ENCODE results near the gene PADI4. TPM values are rescaled to one million over a fixed set of nuclear protein-coding genes. Genes with fewer than 3 reads are reported as not detected.

PADI4 gene
- total RNA-seq, 2 donors from 2014 or later, result 0.79 to 1.9 TPM

DNA sequence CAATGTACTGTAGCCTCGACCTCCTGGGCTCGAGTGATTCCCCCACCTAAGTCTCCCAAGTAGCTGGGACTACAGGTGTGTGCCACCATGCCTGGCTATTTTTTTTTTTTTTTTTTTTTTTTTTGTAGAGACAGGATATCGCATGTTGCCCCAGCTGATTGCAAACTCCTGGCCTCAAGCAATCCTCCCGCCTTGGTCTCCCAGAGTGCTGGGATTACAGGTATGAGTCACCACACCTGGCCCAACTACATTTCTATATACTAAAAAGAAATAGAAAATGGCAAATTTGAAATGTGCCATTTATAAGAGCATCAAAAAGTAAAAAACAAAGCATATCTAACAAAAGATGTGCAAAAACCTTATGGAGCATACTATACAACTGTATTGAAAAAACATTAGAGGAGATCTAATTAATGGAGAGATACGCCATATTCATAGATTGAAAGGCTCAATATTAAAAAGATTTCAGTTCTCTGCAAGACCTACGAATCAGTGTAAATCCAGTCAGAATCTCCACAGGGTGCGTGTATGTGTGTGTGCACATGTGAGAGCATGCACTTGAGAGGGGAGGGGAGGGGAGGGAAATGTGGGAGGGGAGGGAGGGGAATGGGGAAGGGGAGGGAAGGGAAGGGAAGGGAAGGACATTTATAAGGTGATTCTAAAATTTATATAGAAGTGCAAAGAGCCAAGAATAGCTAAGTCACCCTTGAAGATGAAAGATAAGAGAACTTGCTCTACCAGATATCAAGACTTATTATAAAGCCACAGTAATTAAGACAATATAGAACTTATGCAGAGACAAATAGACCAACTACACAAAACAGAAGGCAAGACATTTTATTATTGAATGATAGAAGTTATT lies 15.5 kb upstream of the PADI4 start:
- H3K9me3 Mint-ChIP-seq, result no peaks in the 10 kb centered on the region
- ATAC-seq (replicated peaks in 1 of 2) (no peak), DNase-seq (no peak)
- peaks cover 21% of the 10 kb centered on the region for H3K27me3 Mint-ChIP-seq (ENCODE audit: low read depth)
- H3K4me1 Mint-ChIP-seq (ENCODE audit: low read depth), result no peaks in the 10 kb centered on the region
- H3K36me3 Mint-ChIP-seq (ENCODE audit: insufficient read depth in 2 of 2), result no peaks in the 10 kb centered on the region
- H3K4me3 Mint-ChIP-seq, result no peak overlapping the region
- H3K27ac Mint-ChIP-seq, result no peak overlapping the region

DNA sequence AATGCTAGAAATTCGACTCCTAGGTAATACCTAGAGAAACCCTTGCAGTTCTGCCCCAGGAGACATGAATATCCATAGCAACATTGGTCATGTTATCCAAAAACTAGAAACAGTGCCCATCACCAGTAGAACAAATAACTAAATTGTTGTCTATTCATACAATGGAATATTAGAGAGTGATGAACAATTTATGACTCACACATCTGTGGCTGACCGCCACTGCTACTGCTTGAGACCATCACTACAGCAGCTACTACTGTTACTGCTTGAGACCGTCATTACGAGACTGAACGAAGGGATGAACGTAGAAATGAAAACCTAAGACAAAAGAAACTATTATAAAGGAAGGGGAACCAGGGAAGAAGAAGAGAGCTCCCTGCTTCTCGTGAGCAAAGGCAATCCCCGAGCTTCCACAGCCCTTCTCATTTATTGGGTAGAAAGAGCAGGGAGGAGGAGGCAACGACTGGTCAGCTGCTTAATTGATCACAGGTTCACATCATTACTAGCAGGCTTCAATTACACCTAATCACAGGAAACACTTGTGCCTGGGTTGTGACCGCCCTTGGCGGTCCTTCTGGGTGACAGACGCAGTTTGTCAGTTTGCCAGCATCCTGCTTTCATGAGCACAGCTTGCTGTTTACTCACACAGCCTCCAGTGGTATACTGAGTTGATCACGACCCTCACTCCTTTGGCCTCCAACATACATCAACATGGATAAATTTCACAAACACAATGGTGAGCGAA lies 14.1 kb upstream of the PADI4 start:
- H3K27ac Mint-ChIP-seq, result no peak overlapping the region
- H3K27me3 Mint-ChIP-seq (ENCODE audit: low read depth), result peaks cover 21% of the 10 kb centered on the region
- no peak overlapping the region for H3K4me3 Mint-ChIP-seq
- H3K4me1 Mint-ChIP-seq (ENCODE audit: low read depth), result no peaks in the 10 kb centered on the region
- DNase-seq (no peak), ATAC-seq (replicated peaks in 1 of 2) (no peak)
- H3K9me3 Mint-ChIP-seq, result peaks cover 0 to 2% of the 10 kb centered on the region in 2 donors
- no peaks in the 10 kb centered on the region for H3K36me3 Mint-ChIP-seq (ENCODE audit: insufficient read depth in 2 of 2)

DNA sequence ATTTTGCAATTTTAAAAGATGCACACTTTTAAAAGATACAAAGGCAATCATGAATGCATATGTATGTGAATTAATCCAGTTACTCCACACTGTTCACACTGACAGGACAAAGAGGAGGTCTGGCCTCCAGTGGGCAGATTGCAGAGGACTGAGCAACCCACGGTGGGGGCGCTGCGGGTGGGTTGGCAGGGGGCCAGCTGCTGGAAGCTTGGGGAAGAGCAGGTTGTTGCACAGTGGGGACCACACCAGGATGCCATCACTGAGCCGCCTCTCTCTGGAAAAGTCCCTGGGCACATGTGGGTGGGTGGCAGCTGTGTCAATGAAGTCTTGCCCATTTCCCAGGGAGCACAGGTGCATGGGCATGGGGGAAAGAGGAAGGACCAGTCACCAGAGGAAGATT lies 12.7 kb upstream of the PADI4 start:
- DNase-seq, result no peak
- peaks cover 21% of the 10 kb centered on the region for H3K27me3 Mint-ChIP-seq (ENCODE audit: low read depth)
- H3K9me3 Mint-ChIP-seq, result peaks cover 0 to 2% of the 10 kb centered on the region in 2 donors
- H3K4me1 Mint-ChIP-seq (ENCODE audit: low read depth), result no peaks in the 10 kb centered on the region
- ATAC-seq (replicated peaks in 1 of 2), result no peak
- H3K4me3 Mint-ChIP-seq, result no peak overlapping the region
- H3K36me3 Mint-ChIP-seq (ENCODE audit: insufficient read depth in 2 of 2), result no peaks in the 10 kb centered on the region
- no peak overlapping the region for H3K27ac Mint-ChIP-seq

DNA sequence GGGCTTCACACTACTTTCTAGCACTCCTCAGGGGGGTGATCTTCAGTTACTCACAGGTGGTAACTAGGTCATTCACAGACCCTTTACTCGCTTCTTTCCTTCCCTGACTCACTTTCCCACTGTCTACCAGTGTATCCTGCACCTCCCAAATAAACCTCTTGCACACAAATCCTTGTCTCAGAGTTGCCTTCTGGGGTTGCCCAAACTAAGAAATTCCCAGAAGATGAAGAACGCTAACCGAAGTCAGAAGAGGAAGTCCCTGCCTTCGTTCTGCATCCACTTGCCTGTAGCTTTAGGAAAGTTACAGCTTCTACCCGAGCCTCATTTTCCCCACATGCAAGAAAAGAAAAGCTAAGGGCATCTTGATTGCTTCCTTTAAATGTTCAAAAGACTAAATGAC lies 11.9 kb upstream of the PADI4 start:
- peaks cover 0 to 2% of the 10 kb centered on the region in 2 donors for H3K9me3 Mint-ChIP-seq
- no peaks in the 10 kb centered on the region for H3K4me1 Mint-ChIP-seq (ENCODE audit: low read depth)
- no peak for DNase-seq
- peaks cover 15% of the 10 kb centered on the region for H3K27me3 Mint-ChIP-seq (ENCODE audit: low read depth)
- H3K27ac Mint-ChIP-seq, result no peak overlapping the region
- no peaks in the 10 kb centered on the region for H3K36me3 Mint-ChIP-seq (ENCODE audit: insufficient read depth in 2 of 2)
- ATAC-seq (replicated peaks in 1 of 2), result no peak
- no peak overlapping the region for H3K4me3 Mint-ChIP-seq

DNA sequence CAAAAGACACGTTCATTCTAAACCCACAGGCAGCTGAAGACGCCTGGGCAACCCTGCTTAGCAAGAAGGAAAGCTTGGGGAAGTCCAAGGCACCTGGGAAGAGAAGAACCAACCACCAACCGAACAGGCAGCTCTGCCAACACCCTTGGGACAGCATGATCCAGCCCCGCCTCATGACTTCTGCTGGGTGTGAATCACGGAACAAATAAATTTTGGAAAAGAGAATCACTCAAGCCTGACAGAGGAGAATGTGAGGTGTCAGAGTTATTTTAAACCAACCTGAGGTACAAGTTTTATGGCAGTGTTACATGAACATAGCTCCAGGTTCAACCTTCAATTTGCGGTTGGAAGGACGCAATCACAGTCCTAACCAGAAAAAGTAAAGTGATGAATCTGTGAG lies 10.0 kb upstream of the PADI4 start:
- Mint-ChIP-seq H3K36me3 (ENCODE audit: insufficient read depth in 2 of 2) (peaks cover 4 to 5% of the 10 kb centered on the region in 2 donors), H3K27me3 (ENCODE audit: low read depth) (peaks cover 26% of the 10 kb centered on the region), H3K27ac (no peak overlapping the region), H3K4me3 (no peak overlapping the region), H3K9me3 (peaks cover 6 to 9% of the 10 kb centered on the region in 2 donors), H3K4me1 (ENCODE audit: low read depth) (no peaks in the 10 kb centered on the region)
- no peak for DNase-seq
- no peak for ATAC-seq (replicated peaks in 1 of 2)

DNA sequence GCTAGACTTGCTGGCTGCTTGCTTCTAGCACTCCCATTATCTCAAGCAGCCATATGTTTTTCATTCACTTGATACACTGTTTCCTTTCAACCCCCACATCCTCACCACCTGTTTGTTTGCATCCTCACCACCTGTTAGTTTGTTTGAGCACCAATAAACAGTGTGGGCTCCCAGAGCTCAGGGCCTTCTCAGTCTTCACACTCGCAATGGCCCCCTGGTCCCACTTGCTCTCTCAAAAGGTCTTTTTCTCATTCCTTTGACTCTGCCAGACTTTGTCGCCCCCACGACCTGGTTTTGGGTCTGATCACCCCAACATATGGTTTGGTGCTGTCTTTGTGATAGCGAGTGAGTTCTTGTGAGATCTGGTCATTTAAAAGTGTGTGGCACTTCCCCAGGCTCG lies 6.2 kb upstream of the PADI4 start:
- no peak for DNase-seq
- Mint-ChIP-seq H3K9me3 (peaks cover 6 to 9% of the 10 kb centered on the region in 2 donors), H3K27ac (no peak overlapping the region), H3K4me3 (no peak overlapping the region), H3K36me3 (ENCODE audit: insufficient read depth in 2 of 2) (peaks cover 4 to 5% of the 10 kb centered on the region in 2 donors), H3K4me1 (ENCODE audit: low read depth) (no peaks in the 10 kb centered on the region), H3K27me3 (ENCODE audit: low read depth) (peaks cover 33% of the 10 kb centered on the region)
- no peak for ATAC-seq (replicated peaks in 1 of 2)

DNA sequence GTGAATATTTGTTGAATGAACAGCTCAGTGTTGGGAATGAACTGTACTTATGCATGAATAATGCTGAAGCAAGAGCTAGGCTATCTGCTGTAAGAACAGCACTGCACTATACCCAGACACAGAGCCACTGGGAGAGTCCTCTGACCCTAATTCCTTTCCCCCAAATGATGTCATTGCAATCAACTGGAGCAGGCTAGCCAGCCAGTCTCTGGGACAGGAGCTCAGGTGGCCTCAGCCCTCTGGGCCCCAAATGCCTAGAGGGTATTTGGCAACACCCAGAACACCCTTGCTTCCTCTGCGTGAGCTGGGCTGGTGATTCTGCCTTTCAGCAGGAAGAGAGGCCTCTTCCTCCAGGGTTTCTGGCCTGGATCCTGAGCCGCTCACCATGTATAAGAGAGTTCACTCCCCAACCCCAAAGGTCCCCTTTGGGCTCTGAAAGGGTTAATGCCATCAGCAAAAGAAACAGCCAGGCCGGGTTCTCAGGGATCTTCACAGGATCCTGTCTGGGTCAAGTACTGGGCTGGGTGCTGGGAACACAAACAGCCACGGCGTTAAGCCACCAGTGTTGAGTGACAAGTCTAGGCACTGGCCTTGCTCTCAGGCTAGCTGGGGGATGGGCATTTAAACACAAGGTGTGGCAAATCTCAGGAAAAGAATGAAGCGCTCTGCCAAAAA lies 3.7 kb upstream of the PADI4 start:
- H3K36me3 Mint-ChIP-seq (ENCODE audit: insufficient read depth in 2 of 2), result peaks cover 4 to 5% of the 10 kb centered on the region in 2 donors
- H3K9me3 Mint-ChIP-seq, result peaks cover 6 to 7% of the 10 kb centered on the region in 2 donors
- H3K27ac Mint-ChIP-seq, result no peak overlapping the region
- no peak overlapping the region for H3K4me3 Mint-ChIP-seq
- no peaks in the 10 kb centered on the region for H3K4me1 Mint-ChIP-seq (ENCODE audit: low read depth)
- ATAC-seq (replicated peaks in 1 of 2) (no peak), DNase-seq (no peak)
- H3K27me3 Mint-ChIP-seq (ENCODE audit: low read depth), result peaks cover 41% of the 10 kb centered on the region

DNA sequence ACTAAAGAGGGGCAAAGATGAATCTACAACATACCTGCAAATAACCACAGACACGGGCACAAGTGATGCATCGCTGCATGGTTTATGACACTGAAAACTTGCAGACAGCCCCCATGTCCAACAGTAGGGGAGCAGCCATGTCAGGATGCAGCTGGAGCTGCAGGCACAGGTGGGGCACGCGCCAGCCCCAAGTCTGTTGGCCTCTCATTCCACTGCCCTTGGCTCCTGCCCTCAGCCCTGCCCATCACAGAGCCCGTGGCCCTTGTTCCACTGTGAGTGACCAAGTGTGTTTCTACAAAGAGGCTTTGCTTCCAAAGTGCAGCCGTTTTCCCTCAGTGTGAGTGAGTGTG lies 3.2 kb upstream of the PADI4 start:
- H3K9me3 Mint-ChIP-seq, result peaks cover 6 to 7% of the 10 kb centered on the region in 2 donors
- no peak overlapping the region for H3K27ac Mint-ChIP-seq
- no peaks in the 10 kb centered on the region for H3K4me1 Mint-ChIP-seq (ENCODE audit: low read depth)
- peaks cover 4 to 5% of the 10 kb centered on the region in 2 donors for H3K36me3 Mint-ChIP-seq (ENCODE audit: insufficient read depth in 2 of 2)
- peaks cover 46% of the 10 kb centered on the region for H3K27me3 Mint-ChIP-seq (ENCODE audit: low read depth)
- no peak for DNase-seq
- no peak for ATAC-seq (replicated peaks in 1 of 2)
- H3K4me3 Mint-ChIP-seq, result no peak overlapping the region

DNA sequence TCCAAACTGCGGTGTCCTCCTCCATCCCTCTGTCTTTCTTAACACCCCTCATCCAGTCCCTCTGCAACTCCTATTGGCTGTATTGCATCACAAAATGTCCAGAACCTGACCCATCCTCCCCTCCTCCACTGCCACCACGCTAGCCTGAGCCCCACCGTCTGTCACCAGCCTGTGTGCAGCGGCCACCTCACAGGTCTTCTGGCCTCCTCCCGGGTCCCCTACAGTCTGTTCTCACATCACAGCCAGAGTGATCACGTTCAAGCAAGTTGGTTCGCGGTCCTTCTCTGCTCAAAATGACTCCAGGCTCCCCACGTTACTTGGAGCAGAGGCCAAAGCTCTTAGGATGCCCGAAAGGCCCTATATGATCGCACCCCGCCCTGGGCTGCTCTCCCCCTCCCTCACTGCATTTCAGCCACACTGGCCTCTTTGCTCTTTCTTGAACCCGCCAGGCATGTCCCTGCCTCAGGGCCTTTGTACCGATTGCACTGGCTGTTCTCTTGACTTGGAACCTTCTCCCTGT lies 2.4 kb upstream of the PADI4 start:
- Mint-ChIP-seq H3K27ac (no peak overlapping the region), H3K4me3 (no peak overlapping the region), H3K36me3 (ENCODE audit: insufficient read depth in 2 of 2) (peaks cover 4 to 5% of the 10 kb centered on the region in 2 donors), H3K4me1 (ENCODE audit: low read depth) (no peaks in the 10 kb centered on the region), H3K9me3 (peaks cover 6 to 7% of the 10 kb centered on the region in 2 donors), H3K27me3 (ENCODE audit: low read depth) (peaks cover 54% of the 10 kb centered on the region)
- ATAC-seq (replicated peaks in 1 of 2), result no peak
- no peak for DNase-seq

DNA sequence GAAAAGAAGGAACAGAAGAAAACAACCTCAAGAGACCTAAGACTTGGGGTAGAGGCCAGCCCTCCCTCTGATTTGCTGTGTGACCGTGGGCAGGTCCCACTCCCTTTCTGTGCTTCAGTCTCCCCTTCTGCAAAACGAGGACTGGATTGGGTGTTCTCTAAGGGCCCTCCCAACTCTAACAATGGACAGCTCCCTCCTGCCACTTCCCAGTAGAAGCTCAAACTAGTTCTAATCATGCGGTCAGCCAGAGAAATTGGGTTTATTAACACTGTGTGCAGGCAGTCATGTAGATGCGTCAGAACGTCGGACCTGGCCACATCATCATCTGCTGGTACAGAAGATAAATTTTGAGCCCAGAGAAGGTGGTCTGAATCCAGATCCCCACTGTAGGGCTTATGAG lies 1.6 kb upstream of the PADI4 start:
- ATAC-seq (replicated peaks in 1 of 2) (no peak), DNase-seq (no peak)
- no peak overlapping the region for H3K4me3 Mint-ChIP-seq
- H3K9me3 Mint-ChIP-seq, result peaks cover 6 to 7% of the 10 kb centered on the region in 2 donors
- no peaks in the 10 kb centered on the region for H3K4me1 Mint-ChIP-seq (ENCODE audit: low read depth)
- H3K27me3 Mint-ChIP-seq (ENCODE audit: low read depth), result peaks cover 54% of the 10 kb centered on the region
- no peak overlapping the region for H3K27ac Mint-ChIP-seq
- H3K36me3 Mint-ChIP-seq (ENCODE audit: insufficient read depth in 2 of 2), result peaks cover 4 to 5% of the 10 kb centered on the region in 2 donors

DNA sequence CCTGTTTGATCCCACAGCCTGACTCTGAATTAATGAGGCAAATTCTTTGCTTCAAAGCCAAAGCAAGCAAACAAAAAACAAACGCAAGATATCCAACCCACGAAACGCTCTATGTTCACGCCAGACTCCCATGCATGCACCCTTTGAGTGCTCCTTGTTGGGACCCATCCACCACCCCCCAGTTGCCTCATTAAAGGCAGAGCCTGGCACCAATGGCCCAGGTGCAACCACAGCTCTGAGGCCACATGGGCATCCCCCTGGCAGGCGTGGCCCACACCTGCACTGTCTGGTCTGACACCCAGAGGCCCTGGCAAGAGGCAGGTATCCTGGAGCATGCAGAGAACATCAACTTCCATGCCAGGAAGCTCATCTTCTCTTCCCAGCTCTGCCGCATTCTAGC lies 1.1 kb upstream of the PADI4 start:
- no peak for ATAC-seq (replicated peaks in 1 of 2)
- Mint-ChIP-seq H3K27ac (no peak overlapping the region), H3K4me3 (no peak overlapping the region), H3K4me1 (ENCODE audit: low read depth) (no peaks in the 10 kb centered on the region), H3K36me3 (ENCODE audit: insufficient read depth in 2 of 2) (peaks cover 2 to 5% of the 10 kb centered on the region in 2 donors), H3K27me3 (ENCODE audit: low read depth) (peaks cover 52% of the 10 kb centered on the region), H3K9me3 (peaks cover 4 to 5% of the 10 kb centered on the region in 2 donors)
- DNase-seq, result no peak

DNA sequence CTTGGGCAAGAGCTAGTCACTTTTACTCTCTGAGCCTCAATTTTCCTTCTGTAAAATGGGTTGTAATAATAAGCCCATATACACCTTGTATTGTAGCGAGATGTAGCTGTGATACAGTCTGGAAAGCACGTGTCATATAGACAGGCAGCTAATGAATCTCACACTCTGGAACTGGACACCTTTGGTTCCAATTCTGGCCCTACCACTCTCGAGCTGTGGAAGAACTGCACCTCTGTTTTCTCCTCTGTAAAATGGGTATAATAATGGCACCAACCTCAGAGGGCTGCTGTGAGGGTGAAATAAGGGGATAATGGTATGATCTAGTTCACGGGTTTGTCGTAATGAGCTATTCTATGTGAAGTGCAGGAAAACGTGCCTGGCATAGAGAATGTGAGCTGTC lies 668 bp upstream of the PADI4 start:
- Mint-ChIP-seq H3K36me3 (ENCODE audit: insufficient read depth in 2 of 2) (peaks cover 0 to under 1% of the 10 kb centered on the region in 2 donors), H3K4me1 (ENCODE audit: low read depth) (no peaks in the 10 kb centered on the region), H3K27ac (no peak overlapping the region), H3K9me3 (peaks cover under 1 to 2% of the 10 kb centered on the region in 2 donors), H3K4me3 (no peak overlapping the region), H3K27me3 (ENCODE audit: low read depth) (peaks cover 48% of the 10 kb centered on the region)
- ATAC-seq (replicated peaks in 1 of 2) (no peak), DNase-seq (no peak)

DNA sequence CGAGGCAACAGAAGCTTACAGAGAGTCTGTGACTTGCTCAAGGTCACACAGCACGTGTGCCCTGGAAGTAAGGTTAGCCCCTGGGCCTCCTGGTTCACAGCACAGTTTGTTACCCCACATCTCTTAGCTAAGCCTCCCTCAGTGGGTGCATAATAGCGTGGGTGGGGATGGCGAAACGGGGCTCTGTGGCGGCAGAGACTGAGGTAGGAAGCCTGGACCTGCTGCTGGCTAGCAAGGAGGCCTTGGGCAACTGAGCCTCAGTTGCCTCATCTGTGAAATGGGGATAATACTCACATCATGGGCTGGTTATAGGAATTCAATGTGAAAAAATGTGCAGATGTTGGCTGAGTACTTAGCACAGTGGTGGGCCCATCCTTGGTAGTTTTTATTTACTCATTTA lies 596 bp downstream of the PADI4 start:
- Mint-ChIP-seq H3K36me3 (ENCODE audit: insufficient read depth in 2 of 2) (no peaks in the 10 kb centered on the region), H3K9me3 (no peaks in the 10 kb centered on the region), H3K27me3 (ENCODE audit: low read depth) (peaks cover 44% of the 10 kb centered on the region), H3K4me1 (ENCODE audit: low read depth) (no peaks in the 10 kb centered on the region), H3K27ac (no peak overlapping the region), H3K4me3 (no peak overlapping the region)
- no peak for ATAC-seq (replicated peaks in 1 of 2)
- DNase-seq, result no peak
